H9 (cell line): ENCODE measurements around the gene NRG3. TPM values are rescaled to one million over a fixed set of nuclear protein-coding genes. Genes with fewer than 3 reads are reported as not detected.

Experiments used
- DNase-seq: peaks from one replicate; pipeline ENCODE4 v3.0.0-alpha.2; 2017
- H2AFZ ChIP-seq: one replicate; pipeline ENCODE4 v1.6.1; 2013; ENCODE audit warnings: mild to moderate bottlenecking, low read length, control low read depth, moderate library complexity
- H2AK5ac ChIP-seq: 2 replicates; pipeline ENCODE4 v1.6.1; 2013; ENCODE audit warnings: low read length, control low read depth, mixed read lengths; ENCODE audit not compliant: insufficient read length
- H2BK120ac ChIP-seq: one replicate; pipeline ENCODE4 v1.6.1; 2013; ENCODE audit warnings: low read depth, mild to moderate bottlenecking, low read length, control low read depth, inconsistent platforms; ENCODE audit not compliant: poor library complexity, severe bottlenecking
- H2BK12ac ChIP-seq: 2 replicates; pipeline ENCODE4 v1.6.1; 2013; ENCODE audit warnings: low read length, control low read depth, mixed read lengths, low read depth; ENCODE audit not compliant: insufficient read length
- H2BK15ac ChIP-seq: 2 replicates; pipeline ENCODE4 v1.6.1; 2013; ENCODE audit warnings: low read depth, low read length, control low read depth
- H2BK20ac ChIP-seq: one replicate; pipeline ENCODE4 v1.6.1; 2013; ENCODE audit warnings: low read depth, mild to moderate bottlenecking, low read length, control low read depth, inconsistent platforms; ENCODE audit not compliant: poor library complexity, severe bottlenecking
- H2BK5ac ChIP-seq: 2 replicates; pipeline ENCODE4 v1.6.1; 2013; ENCODE audit warnings: low read length, control low read depth, mixed read lengths; ENCODE audit not compliant: insufficient read length
- H3K14ac ChIP-seq: 2 replicates; pipeline ENCODE4 v1.6.1; 2013; ENCODE audit warnings: low read length, control low read depth; ENCODE audit not compliant: insufficient read depth
- H3K18ac ChIP-seq: 2 replicates; pipeline ENCODE4 v1.6.1; 2013; ENCODE audit warnings: low read depth, mild to moderate bottlenecking, mixed read lengths, low read length, control low read depth; ENCODE audit not compliant: insufficient read length
- H3K23ac ChIP-seq: 2 replicates; pipeline ENCODE4 v1.6.1; 2013; ENCODE audit warnings: low read length, control low read depth, mixed read lengths, low read depth; ENCODE audit not compliant: insufficient read length
- H3K23me2 ChIP-seq: 2 replicates; pipeline ENCODE4 v1.6.1; 2013; ENCODE audit warnings: low read depth, mild to moderate bottlenecking, mixed read lengths, low read length, control low read depth; ENCODE audit not compliant: insufficient read length, poor library complexity, severe bottlenecking
- H3K27ac ChIP-seq: 2 replicates; pipeline ENCODE4 v1.5.1; 2013; ENCODE audit warnings: low read length, control low read depth, mixed read lengths, low read depth; ENCODE audit not compliant: insufficient read length
- H3K27me3 ChIP-seq: 2 replicates; pipeline ENCODE4 v1.6.1; 2013; ENCODE audit warnings: low read length, control low read depth, inconsistent platforms; ENCODE audit not compliant: insufficient read depth
- H3K4ac ChIP-seq: 2 replicates; pipeline ENCODE4 v1.6.1; 2013; ENCODE audit warnings: low read depth, mild to moderate bottlenecking, control low read depth, inconsistent platforms, low read length, moderate library complexity
- H3K4me1 ChIP-seq: 2 replicates; pipeline ENCODE4 v1.6.1; 2013; ENCODE audit warnings: low read length, control low read depth, inconsistent platforms; ENCODE audit not compliant: insufficient read depth
- H3K4me2 ChIP-seq: 2 replicates; pipeline ENCODE4 v1.6.1; 2013; ENCODE audit warnings: low read length, control low read depth, mixed read lengths; ENCODE audit not compliant: insufficient read length, insufficient read depth
- H3K56ac ChIP-seq: 2 replicates; pipeline ENCODE4 v1.6.1; 2013; ENCODE audit warnings: low read depth, mild to moderate bottlenecking, mixed read lengths, low read length, control low read depth; ENCODE audit not compliant: insufficient read length
- H3K79me1 ChIP-seq: 2 replicates; pipeline ENCODE4 v1.6.1; 2013; ENCODE audit warnings: low read depth, mild to moderate bottlenecking, moderate library complexity, low read length, control low read depth, inconsistent platforms; ENCODE audit not compliant: insufficient read depth, poor library complexity, severe bottlenecking
- H3K79me2 ChIP-seq: 2 replicates; pipeline ENCODE4 v1.6.1; 2013; ENCODE audit warnings: low read length, control low read depth, inconsistent platforms; ENCODE audit not compliant: insufficient read depth
- H3K9ac ChIP-seq: 2 replicates; pipeline ENCODE4 v1.6.1; 2013; ENCODE audit warnings: low read length, control low read depth, mixed read lengths; ENCODE audit not compliant: insufficient read length; ENCODE audit errors: extremely low read depth
- H3K9me3 ChIP-seq: one replicate; pipeline ENCODE4 v1.6.1; 2013; ENCODE audit warnings: low read depth, low read length, inconsistent platforms; ENCODE audit not compliant: control insufficient read depth
- H3T11ph ChIP-seq: one replicate; pipeline ENCODE4 v1.6.1; 2013; ENCODE audit warnings: mild to moderate bottlenecking, low read length, control low read depth, inconsistent platforms
- H4K20me1 ChIP-seq: one replicate; pipeline ENCODE4 v1.6.1; 2013; ENCODE audit not compliant: control insufficient read depth, insufficient read length, insufficient read depth
- H4K5ac ChIP-seq: 2 replicates; pipeline ENCODE4 v1.6.1; 2013; ENCODE audit warnings: low read depth, mild to moderate bottlenecking, mixed read lengths, low read length, control low read depth; ENCODE audit not compliant: insufficient read length
- H4K8ac ChIP-seq: replicated peaks from 2 replicates; pipeline ENCODE4 v1.6.1; 2013; ENCODE audit warnings: low read length, control low read depth, mixed read lengths, low read depth; ENCODE audit not compliant: insufficient read length
- H4K91ac ChIP-seq: 2 replicates; pipeline ENCODE4 v1.6.1; 2013; ENCODE audit warnings: low read depth, mild to moderate bottlenecking, moderate library complexity, mixed read lengths, low read length, control low read depth; ENCODE audit not compliant: insufficient read length
- H3K27ac Mint-ChIP-seq, 3 experiments: 2 replicates in 2 of 3; 3 replicates in 1 of 3; pipeline ENCODE4 v1.8.0; 2020 to 2021; ENCODE audit warnings: mixed read lengths in 3 of 3, mild to moderate bottlenecking in 1 of 3, moderate library complexity in 1 of 3
- H3K27me3 Mint-ChIP-seq: 2 replicates; pipeline ENCODE4 v1.8.0; 2021; ENCODE audit warnings: low read depth, mild to moderate bottlenecking, moderate library complexity, mixed read lengths
- H3K36me3 Mint-ChIP-seq, 3 experiments: 2 replicates in 2 of 3; 3 replicates in 1 of 3; pipeline ENCODE4 v1.8.0; 2020 to 2021; ENCODE audit warnings: low read depth in 3 of 3, mixed read lengths in 3 of 3; ENCODE audit not compliant: insufficient read depth in 1 of 3
- H3K4me1 Mint-ChIP-seq, 2 experiments: 2 replicates each; pipeline ENCODE4 v1.8.0; 2020; ENCODE audit warnings: mixed read lengths in 2 of 2
- H3K4me3 Mint-ChIP-seq, 2 experiments: 2 replicates in 1 of 2; 3 replicates in 1 of 2; pipeline ENCODE4 v1.8.0; 2020 to 2021; ENCODE audit warnings: mild to moderate bottlenecking in 2 of 2, mixed read lengths in 2 of 2, moderate library complexity in 1 of 2
- H3K9me3 Mint-ChIP-seq, 2 experiments: 2 replicates in 1 of 2; 3 replicates in 1 of 2; pipeline ENCODE4 v1.8.0; 2020; ENCODE audit warnings: mild to moderate bottlenecking in 2 of 2, mixed read lengths in 2 of 2, moderate library complexity in 1 of 2
- CTCF ChIP-seq: fragments of 200-600 bp; sonication (generic); conservative IDR thresholded peaks from 3 replicates; pipeline ENCODE4 v1.8.0; 2021; ENCODE audit warnings: antibody characterized with exemption, mild to moderate bottlenecking
- WGBS: extraction: QIAGEN DNeasy Blood & Tissue Kit; methylation state at CpG from one replicate; pipeline ENCODE4 v1.1.7; 2013; ENCODE audit warnings: missing lambda C conversion rate, low lambda C conversion rate, mixed read lengths; ENCODE audit not compliant: insufficient read length; ENCODE audit errors: extremely low coverage; 5-methylcytosine and 5-hydroxymethylcytosine counted together
- total RNA-seq: library from RNA; stranded (reverse); gene quantifications from 2 replicates; pipeline ENCODE4 v1.2.1, GENCODE V29; 2021

The NRG3 gene
- total RNA-seq, 1 experiment from 2014 or later: 1.6 TPM

DNA sequence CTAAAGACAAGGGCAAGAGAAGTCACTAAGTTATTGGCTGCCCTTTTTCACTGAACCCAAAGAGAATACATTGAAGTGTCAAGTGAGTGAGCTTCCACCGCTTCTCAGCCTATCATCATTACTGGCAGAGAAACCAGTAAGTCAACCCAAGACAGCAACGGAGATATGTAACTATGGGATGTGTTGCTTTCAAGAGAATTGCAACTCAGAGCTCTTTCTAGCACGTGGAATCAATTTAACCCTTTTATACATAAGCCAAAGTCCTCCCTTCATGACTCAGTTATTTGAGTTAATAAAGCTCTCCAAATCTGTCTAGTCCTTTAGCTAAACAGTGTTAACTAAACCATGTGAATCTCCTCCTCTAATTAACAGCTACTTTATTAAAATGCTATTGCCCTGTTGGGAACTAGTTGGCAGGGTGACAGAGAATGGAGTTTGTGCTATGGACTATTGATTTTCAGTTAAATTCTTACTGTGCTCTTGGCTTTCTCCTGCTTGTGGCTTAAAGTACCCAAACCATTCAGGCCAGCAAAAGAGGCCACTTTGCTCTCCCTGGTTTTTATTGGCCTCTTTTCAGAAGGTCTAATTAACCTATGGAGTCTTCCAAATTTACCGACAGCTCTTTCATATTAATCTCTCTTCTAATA is 287.7 kb downstream of the NRG3 start:
- Histone ChIP-seq H4K8ac (no peak overlapping the region), H2BK15ac (no peak overlapping the region), H3K23me2 (no peaks in the 10 kb centered on the region), H3K4me2 (no peak overlapping the region), H3K27ac (no peak overlapping the region), H3K9ac (no peak overlapping the region), H2BK12ac (no peak overlapping the region), H4K20me1 (no peaks in the 10 kb centered on the region), H3K56ac (no peak overlapping the region), H4K5ac (no peak overlapping the region), H3K14ac (no peak overlapping the region), H2AK5ac (no peak overlapping the region), H3K18ac (no peak overlapping the region), H3K79me1 (no peaks in the 10 kb centered on the region), H3K79me2 (no peaks in the 10 kb centered on the region), H3K27me3 (no peaks in the 10 kb centered on the region), H3K23ac (no peak overlapping the region), H3T11ph (no peak overlapping the region), H3K9me3 (no peaks in the 10 kb centered on the region), H2BK20ac (no peak overlapping the region), H2BK5ac (no peak overlapping the region), H3K4me1 (no peaks in the 10 kb centered on the region), H4K91ac (no peak overlapping the region), H2AFZ (no peak overlapping the region), H2BK120ac (no peak overlapping the region), H3K4ac (no peak overlapping the region)
- TF ChIP-seq CTCF: no peak
- H3K27me3 Mint-ChIP-seq: no peaks in the 10 kb centered on the region
- no peak overlapping the region for H3K4me3 Mint-ChIP-seq
- H3K4me1 Mint-ChIP-seq: no peaks in the 10 kb centered on the region
- no CpG with 5 or more reads among the region's 4 CpGs for WGBS
- H3K9me3 Mint-ChIP-seq: no peaks in the 10 kb centered on the region
- DNase-seq: no peak
- no peak overlapping the region for H3K27ac Mint-ChIP-seq
- H3K36me3 Mint-ChIP-seq: no peaks in the 10 kb centered on the region
